GM21576 (cell line): ENCODE results near the gene NLRP1.
"Not testable (repeated sequence)": the region's sequence is repeated elsewhere in the genome, so short reads cannot be mapped to it uniquely, and the experiment has no call there.

Source experiments
- ATAC-seq: cut with Tn5 transposase; IDR thresholded peaks from one replicate; pipeline ENCODE4 v1.9.1; 2021; ENCODE audit warnings: mild to moderate bottlenecking, moderate library complexity; ENCODE audit not compliant: unreplicated experiment

The NLRP1 gene

GRCh38 chr17:5588584-5588983, 4.3 kb upstream of the NLRP1 start:
- ATAC-seq, result no peak

DNA sequence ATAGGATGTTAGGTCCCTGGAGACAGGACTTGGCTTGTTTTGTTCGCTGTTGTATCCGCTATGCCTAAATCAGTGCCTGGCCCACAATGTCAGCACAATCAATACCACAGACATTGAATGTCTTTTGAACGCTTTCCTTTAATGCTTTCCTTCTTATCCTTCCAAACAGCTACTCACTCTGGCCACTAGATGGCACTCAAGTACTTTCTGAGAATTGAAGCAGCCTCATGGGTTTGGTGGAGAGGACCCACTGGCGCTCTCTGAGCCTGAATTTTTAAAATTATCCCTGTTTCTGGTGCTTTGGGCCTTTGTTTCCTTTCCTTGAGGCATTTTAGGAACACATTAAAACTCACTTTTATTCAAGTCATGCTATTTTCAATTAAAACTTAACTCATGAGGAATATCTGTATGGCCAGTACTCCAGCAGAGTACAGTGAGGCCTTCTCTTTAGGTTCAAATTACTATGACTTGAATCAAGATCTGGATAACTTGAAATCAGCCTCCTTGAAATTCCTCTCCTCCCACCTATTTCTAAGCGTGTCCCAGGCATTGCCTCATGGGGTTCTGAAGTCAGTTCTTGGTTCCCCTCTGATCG, 3.2 kb upstream of the NLRP1 start:
- no peak for ATAC-seq

- no peak for ATAC-seq
These were observed 1.7 kb upstream of the NLRP1 start for GRCh38 chr17:5585836-5586521.

DNA sequence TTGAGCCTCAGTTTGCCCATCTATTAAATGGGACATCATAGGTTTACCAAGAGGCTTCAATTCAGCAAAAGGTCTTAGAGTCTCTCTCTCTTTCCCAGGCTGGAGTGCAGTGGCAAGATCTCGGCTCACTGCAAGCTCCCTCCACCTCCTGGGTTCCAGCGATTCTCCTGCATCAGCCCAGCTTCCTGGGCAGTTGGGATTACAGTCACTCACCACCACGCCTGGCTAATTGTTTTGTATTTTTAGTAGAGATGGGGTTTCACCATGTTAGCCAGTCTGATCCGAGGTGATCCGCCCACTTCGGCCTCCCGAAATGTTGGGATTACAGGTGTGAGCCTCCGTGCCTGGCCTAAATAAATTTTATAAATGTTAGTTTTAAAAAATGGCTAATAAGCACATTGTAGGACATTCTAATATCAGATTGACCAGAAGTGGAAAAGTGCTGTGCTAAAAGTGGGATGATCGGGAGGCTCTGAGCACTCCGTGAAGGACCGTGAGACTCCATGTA, 1.0 kb upstream of the NLRP1 start:
- ATAC-seq, result no peak

DNA sequence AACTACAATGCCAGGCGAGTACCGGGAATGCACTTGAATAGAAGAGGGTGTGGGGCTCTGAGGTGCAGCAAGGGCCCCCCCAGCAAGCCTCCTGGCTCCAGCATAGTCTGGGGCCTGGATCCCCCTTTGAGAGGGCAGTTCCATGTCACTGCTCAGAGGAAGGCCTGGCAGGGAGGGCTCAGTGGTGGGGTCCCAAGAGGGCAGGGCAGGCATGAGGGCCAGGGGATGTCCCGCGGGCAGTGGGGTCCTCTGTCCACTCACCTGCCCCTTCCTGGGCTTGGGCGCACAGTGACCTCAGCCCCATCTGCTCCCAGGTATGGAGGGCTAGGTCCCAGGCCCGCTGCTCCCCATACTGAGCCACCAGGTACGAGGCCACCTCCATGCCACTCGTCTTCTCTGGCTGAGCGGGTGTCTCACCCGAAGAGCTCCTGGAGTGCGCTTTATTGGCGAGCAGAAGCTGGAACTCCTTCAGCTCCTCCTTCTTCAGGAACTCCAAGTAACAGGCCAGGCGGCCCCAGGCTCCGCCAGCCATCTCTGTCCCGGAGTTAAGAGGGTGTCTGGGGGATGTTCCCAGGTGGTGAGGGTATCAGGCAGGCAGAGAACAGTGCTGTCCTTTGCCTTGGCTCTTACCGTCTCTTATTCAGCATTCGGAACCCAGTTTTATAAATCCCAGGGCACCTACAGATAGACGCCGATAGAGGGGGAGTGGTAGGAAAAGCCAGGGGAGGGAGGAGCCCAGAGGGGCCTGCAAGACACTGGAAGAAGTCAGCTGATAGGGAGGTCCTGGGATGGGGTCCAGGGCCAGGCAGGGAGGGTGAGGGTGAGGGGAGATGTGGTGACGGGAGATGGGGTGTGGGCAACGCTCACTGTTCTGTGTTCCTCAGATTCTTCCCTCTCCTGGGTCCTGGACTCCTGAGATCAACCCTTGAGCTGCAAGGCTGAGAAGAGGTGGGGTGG, 605 bp downstream of the NLRP1 start:
- no peak for ATAC-seq

DNA sequence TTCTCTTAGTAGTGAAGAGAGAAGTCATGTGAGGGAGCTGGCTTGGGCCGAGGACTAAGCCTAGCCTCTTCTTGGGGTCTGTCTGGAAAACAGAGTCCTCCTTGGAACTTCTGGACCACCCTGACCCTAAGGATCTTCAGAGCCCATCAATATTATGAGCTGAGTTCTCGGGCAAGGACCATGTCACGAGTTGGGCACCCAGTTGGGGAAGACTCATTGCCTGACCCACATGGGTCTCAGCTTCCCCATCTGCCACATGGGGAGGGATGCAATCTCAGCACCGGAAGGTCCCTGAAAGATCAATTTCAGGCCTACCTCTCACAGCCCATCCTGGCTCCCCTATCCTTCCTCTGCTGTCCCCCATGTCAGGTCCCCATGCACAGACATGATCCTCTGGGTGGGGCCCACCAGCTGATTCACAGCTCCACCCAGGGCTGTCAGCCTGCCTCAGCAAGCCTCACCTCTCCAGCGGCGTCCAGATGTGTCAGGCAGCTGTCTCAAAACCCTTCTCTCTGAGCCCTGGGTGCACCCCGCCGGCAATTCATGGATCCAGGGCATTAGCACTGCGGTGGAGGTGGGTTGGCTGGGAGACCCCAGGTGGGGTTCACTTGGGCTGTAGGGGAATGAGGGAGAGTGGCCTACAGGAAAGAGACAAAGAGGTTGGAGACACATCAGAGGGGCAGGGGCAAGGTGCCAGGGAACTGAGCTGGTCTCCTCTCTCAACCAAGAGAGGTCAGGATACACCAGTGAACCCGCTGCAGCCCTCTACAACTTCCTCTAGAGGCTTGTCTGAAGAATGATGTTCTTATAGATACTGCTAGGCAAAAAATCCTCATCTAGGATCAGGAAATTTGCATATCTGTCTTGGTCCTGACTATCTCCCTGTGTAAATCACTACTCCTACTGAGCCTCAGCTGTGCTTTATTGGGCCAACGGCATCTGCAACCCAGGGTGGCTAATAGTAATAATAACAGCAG, 1.8 kb downstream of the NLRP1 start:
- ATAC-seq, result no peak

GRCh38 chr17:5581655-5582054, 2.7 kb downstream of the NLRP1 start:
- ATAC-seq, result no peak

DNA sequence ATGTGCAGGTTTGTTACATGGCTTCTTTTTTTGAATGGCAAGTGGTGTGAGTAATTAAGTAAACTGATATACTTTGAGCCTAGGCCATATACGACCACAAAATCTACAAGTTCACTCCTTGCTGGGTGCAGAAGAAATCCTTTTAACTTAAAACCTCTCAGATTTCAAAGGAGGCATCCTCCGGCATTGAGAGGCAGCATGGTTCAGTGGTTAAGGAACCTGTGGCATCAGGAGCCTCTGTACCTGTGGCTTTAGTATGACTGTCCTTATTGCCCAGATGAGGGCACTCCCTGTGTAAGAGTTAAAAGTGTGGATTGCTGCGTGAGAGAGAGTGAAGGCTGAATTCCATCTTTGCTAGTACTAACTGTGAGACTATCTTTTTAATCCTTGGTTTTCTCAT, 3.3 kb downstream of the NLRP1 start:
- no peak for ATAC-seq

GRCh38 chr17:5580367-5580766, 3.9 kb downstream of the NLRP1 start:
- no peak for ATAC-seq

DNA sequence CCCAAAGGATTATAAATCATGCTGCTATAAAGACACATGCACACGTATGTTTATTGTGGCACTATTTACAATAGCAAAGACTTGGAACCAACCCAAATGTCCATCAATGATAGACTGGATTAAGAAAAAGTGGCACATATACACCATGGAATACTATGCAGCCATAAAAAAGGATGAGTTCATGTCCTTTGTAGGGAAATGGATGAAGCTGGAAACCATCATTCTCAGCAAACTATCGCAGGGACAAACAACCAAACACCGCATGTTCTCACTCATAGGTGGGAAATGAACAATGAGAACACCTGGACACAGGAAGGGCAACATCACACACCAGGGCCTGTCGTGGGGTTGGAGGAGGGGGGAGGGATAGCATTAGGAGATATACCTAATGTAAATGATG, 5.5 kb downstream of the NLRP1 start:
- ATAC-seq, result not testable (repeated sequence)

GRCh38 chr17:5573017-5573416, 11.3 kb downstream of the NLRP1 start:
- not testable (repeated sequence) for ATAC-seq

DNA sequence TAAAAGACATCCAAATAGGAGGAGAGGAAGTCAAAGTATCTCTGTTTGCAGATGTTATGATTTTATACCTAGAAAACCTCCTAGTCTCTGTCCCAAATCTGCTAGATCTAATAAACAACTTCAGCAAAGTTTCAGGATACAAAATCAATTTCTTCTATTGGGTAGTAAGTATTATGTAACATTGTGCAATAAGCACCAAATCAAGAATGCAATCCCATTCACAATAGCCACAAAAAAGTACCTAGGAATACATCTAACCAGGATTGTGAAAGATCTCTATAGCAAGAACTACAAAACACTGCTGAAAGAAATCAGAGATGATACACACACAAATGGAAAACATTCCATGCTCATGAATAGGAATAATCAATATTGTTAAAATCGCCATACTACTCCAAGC, 13.0 kb downstream of the NLRP1 start:
- ATAC-seq, result no peak

DNA sequence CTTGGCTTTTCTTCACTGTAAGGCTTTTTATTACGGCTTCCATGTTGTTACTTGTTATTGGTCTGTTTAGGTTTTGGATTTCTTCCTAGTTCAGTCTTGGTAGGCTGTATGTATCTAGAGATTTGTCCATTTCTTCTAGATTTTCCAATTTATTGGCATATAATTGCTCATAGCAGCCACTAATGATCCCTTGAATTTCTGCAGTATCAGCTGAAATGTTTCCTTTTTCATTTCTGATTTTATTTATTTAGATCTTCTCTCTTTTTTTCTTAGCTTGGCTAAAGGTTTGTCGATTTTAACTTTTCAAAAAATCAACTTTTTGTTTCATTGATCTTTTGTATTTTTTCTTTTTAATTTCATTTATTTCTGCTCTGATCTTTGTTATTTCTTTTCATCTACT, 18.5 kb downstream of the NLRP1 start:
- no peak for ATAC-seq

- no peak for ATAC-seq
These were observed 20.9 kb downstream of the NLRP1 start for GRCh38 chr17:5563456-5563855.

DNA sequence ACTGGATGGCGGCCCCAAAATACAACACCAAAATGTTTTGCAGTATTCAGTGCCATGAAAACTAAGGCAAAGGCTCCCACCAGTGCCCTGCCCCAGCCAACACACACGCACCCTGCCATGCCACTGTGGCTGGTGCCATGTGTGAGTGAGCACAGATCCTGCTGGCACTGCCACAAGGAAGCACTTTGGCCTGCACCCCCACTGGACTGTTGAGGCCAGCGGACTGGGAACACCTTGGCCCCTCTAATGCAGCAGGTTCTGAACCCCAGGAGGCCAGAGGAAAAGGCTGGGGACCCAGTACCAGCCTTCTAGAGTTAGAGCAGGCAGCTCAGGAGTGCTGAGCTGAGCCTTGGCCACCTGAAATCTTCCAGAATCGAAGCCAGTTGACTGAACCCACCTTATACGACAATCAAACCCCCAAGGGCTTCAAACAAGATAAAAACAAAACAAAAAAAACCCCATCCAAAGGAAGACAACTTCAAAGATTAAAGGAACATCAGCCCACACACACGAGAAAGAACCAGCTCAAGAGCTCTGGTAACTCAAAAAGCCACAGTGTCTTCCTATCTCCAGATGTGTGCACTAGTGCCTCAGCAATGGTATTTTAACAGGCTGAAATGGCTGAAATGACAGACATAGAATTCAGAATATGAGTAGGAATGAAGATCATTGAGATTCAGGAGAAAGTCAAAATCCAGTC, 21.5 kb downstream of the NLRP1 start:
- no peak for ATAC-seq

DNA sequence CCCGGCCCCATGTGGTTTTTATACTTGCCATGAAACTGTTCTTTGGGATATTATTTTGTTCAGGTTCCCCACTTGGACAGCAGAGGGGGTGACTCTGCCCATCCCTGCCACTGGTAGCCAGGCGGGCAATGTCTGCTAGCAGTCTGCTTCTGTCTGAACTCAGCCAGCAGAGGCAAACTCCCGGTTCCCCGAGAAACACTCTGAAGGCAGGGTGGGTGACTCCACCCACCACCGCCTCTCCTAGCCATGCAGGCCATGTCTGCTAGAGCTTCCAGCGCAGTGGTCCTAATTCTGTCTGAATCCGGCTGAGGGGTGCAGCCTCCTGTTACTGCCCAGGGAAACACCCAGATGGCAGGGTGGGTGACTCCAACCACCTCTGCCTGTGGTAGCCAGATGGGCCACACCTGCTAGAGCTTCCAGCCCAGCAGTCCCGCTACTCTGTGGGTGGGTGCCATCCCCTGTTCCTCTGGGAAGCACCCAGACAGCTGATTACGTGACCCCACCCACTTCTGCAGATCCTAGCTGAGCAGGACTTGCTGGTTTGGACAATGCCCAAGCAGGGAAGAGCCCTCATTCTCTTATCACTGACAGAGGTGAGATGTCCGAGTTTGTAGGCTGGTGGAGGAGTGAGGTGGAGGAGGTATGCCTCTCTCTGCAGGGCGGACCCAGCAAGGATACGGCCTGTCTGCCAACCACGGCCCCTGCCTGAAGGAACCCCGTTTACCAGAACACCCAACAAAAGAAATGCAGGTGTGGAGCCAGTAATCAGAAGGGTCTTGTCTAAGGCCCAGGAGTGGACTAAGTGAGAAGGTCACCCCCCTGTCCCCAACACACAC, 22.4 kb downstream of the NLRP1 start:
- ATAC-seq, result no peak

GRCh38 chr17:5560361-5560988, 23.8 kb downstream of the NLRP1 start:
- no peak for ATAC-seq
